ENCODE data around the gene COX8C. TPM values are rescaled to one million over a fixed set of nuclear protein-coding genes. Genes with fewer than 3 reads are reported as not detected.

The COX8C gene
- total and polyA plus RNA-seq, 4 donors: not detected

DNA sequence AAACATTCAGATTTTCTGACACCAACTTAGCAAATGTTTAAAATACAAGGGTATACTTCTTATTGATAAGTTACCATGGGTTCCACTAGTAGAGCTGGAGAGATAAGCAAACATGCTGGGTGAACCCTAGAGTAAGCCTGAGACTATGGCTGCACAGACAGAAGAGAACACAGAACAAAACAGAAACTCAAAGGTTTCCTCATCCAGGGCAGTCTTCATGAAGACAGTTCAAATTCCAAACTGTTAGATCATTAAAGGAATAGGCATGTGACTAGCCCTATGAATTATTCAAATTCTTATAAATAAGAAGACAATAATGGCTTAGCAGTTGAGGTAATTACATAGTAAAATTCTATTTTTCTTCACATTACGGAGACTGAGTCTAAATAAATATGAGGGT, 42.2 kb upstream of the COX8C start:
- Histone ChIP-seq H3K9ac (ENCODE audit: insufficient read depth in 1 of 2, low read length in 2 of 2) (no peak overlapping the region), H3K9me3 (ENCODE audit: control insufficient read depth in 4 of 4, insufficient read depth in 3 of 4, low read length in 3 of 4) (no peaks in the 10 kb centered on the region), H3K27me3 (ENCODE audit: control insufficient read depth in 3 of 3, insufficient read depth in 3 of 3, low read length in 2 of 3) (no peaks in the 10 kb centered on the region), H3K27ac (ENCODE audit: low read depth in 1 of 2, low read length in 1 of 2) (no peak overlapping the region), H3K4me3 (no peak overlapping the region), H3K36me3 (ENCODE audit: control insufficient read depth in 4 of 4, insufficient read depth in 4 of 4, low read length in 4 of 4) (peaks cover 0 to 2% (median 0%) of the 10 kb centered on the region in 4 donors), H3K4me1 (ENCODE audit: control insufficient read depth in 5 of 5, insufficient read depth in 5 of 5, low read length in 5 of 5) (peaks cover 0 to 14% (median 0%) of the 10 kb centered on the region in 5 donors)
- 97% methylated on average over 1 of the region's 1 CpG for WGBS, 2 donors
- no peak for DNase-seq
- ATAC-seq (ENCODE audit: insufficient read depth, low FRiP score): no peak
- TF ChIP-seq, protein P1, sequence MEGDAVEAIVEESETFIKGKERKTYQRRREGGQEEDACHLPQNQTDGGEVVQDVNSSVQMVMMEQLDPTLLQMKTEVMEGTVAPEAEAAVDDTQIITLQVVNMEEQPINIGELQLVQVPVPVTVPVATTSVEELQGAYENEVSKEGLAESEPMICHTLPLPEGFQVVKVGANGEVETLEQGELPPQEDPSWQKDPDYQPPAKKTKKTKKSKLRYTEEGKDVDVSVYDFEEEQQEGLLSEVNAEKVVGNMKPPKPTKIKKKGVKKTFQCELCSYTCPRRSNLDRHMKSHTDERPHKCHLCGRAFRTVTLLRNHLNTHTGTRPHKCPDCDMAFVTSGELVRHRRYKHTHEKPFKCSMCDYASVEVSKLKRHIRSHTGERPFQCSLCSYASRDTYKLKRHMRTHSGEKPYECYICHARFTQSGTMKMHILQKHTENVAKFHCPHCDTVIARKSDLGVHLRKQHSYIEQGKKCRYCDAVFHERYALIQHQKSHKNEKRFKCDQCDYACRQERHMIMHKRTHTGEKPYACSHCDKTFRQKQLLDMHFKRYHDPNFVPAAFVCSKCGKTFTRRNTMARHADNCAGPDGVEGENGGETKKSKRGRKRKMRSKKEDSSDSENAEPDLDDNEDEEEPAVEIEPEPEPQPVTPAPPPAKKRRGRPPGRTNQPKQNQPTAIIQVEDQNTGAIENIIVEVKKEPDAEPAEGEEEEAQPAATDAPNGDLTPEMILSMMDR (IDR thresholded peaks at IDR 0.05; ENCODE audit: control extremely low read depth, extremely low read depth): no peak

DNA sequence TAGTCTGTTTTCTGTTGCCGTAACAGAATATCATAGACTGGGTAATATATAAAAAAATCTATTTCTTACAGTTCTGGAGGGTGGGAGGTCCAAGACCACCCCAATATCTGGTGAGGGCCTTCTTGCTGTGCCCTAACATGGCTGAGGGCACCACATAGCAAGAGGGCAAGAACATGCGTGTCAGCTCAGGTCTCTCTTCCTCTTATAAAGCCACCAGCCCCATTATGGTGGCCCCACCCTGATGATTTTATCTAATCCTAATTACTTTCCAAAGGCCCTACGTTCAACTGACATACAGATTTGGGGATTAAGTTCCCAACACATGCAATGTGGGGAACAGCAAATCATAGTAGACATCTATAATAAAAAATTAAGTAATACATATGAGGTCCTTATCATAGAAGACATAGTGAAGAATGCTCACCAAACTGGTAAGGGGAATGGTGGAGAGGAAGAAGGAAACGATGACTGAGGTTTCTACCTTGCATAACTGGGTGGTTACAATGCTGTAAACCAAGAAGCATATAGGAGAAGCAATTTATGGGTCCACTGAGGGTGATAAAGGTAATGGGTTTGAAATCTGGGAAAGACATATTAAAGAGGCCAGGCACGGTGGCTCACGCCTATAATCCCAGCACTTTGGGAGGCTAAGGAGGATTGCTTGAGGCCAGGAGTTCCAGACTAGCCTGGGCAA, 41.1 kb upstream of the COX8C start:
- ATAC-seq (ENCODE audit: insufficient read depth, low FRiP score): no peak
- peaks cover 0 to 13% (median 0%) of the 10 kb centered on the region in 5 donors for H3K4me1 ChIP-seq (ENCODE audit: control insufficient read depth in 5 of 5, insufficient read depth in 5 of 5, low read length in 5 of 5)
- peaks cover 0 to 2% (median 0%) of the 10 kb centered on the region in 4 donors for H3K36me3 ChIP-seq (ENCODE audit: control insufficient read depth in 4 of 4, insufficient read depth in 4 of 4, low read length in 4 of 4)
- 69% methylated on average over 6 of the region's 6 CpGs for WGBS, 2 donors
- TF ChIP-seq, protein P1 (IDR thresholded peaks at IDR 0.05; ENCODE audit: control extremely low read depth, extremely low read depth): no peak
- no peak for DNase-seq
- no peaks in the 10 kb centered on the region for H3K27me3 ChIP-seq (ENCODE audit: control insufficient read depth in 3 of 3, insufficient read depth in 3 of 3, low read length in 2 of 3)
- H3K9me3 ChIP-seq (ENCODE audit: control insufficient read depth in 4 of 4, insufficient read depth in 3 of 4, low read length in 3 of 4): no peaks in the 10 kb centered on the region
- H3K27ac ChIP-seq (ENCODE audit: low read depth in 1 of 2, low read length in 1 of 2): no peak overlapping the region
- no peak overlapping the region for H3K4me3 ChIP-seq
- no peak overlapping the region for H3K9ac ChIP-seq (ENCODE audit: insufficient read depth in 1 of 2, low read length in 2 of 2)

DNA sequence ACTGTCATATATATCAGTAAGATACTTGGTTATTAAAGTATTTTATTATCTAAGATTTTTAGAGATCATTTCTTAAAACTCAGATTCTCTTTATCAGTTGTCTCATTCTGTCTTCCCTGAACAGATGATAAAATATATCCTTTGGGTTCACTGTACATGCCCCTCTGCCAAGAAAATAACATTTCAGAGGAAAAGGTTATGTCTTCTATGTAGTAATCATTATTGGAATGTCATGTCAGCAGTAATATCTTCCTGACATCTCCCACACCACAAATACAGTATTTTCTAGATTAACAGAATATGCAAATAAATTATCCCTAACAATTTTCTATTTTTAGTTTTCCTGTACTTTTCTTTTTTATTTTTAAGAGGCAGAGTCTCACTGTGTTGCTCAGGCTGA, 40.2 kb upstream of the COX8C start:
- DNase-seq (no peak), ATAC-seq (ENCODE audit: insufficient read depth, low FRiP score) (no peak)
- Histone ChIP-seq H3K27me3 (ENCODE audit: control insufficient read depth in 3 of 3, insufficient read depth in 3 of 3, low read length in 2 of 3) (no peaks in the 10 kb centered on the region), H3K9ac (ENCODE audit: insufficient read depth in 1 of 2, low read length in 2 of 2) (no peak overlapping the region), H3K4me1 (ENCODE audit: control insufficient read depth in 5 of 5, insufficient read depth in 5 of 5, low read length in 5 of 5) (peaks cover 0 to 13% (median 0%) of the 10 kb centered on the region in 5 donors), H3K36me3 (ENCODE audit: control insufficient read depth in 4 of 4, insufficient read depth in 4 of 4, low read length in 4 of 4) (peaks cover 0 to 2% (median 0%) of the 10 kb centered on the region in 4 donors), H3K27ac (ENCODE audit: low read depth in 1 of 2, low read length in 1 of 2) (no peak overlapping the region), H3K4me3 (no peak overlapping the region), H3K9me3 (ENCODE audit: control insufficient read depth in 4 of 4, insufficient read depth in 3 of 4, low read length in 3 of 4) (no peaks in the 10 kb centered on the region)
- TF ChIP-seq, protein P1 (IDR thresholded peaks at IDR 0.05; ENCODE audit: control extremely low read depth, extremely low read depth): no peak
